ENCODE data around the gene THSD7B.

- TF ChIP-seq POLR2A (IDR thresholded peaks at IDR 0.05; ENCODE audit: low read depth) = no peak
- no peak for TF ChIP-seq EP300 (IDR thresholded peaks at IDR 0.05)
These were observed 23.9 kb upstream of the THSD7B start for GRCh38 chr2:136741471-136741870.

Data from esophagus muscularis mucosa (tissue), 2 donors.